HL-60 (cell line): ENCODE measurements around the gene CNTRL.

Experiments
- GABPA ChIP-seq: IDR thresholded peaks from 2 replicates; pipeline ENCODE4 v1.6.1; 2012; ENCODE audit warnings: low read depth
- POLR2AphosphoS5 ChIP-seq: IDR thresholded peaks from 2 replicates; pipeline ENCODE4 v1.6.1; 2012; ENCODE audit warnings: low read depth
- REST ChIP-seq: IDR thresholded peaks from 2 replicates; pipeline ENCODE4 v1.6.1; 2012; ENCODE audit warnings: low read depth; ENCODE audit not compliant: insufficient replicate concordance
- SPI1 ChIP-seq: IDR thresholded peaks from 2 replicates; pipeline ENCODE4 v1.6.1; 2012; ENCODE audit warnings: low read depth, mild to moderate bottlenecking, borderline replicate concordance
- TF ChIP-seq, protein P1 (sequence below): IDR thresholded peaks from one replicate; pipeline ENCODE4 v1.5.1; 2011; ENCODE audit warnings: low read length, control low read depth, inconsistent platforms; ENCODE audit not compliant: insufficient read depth

DNA sequence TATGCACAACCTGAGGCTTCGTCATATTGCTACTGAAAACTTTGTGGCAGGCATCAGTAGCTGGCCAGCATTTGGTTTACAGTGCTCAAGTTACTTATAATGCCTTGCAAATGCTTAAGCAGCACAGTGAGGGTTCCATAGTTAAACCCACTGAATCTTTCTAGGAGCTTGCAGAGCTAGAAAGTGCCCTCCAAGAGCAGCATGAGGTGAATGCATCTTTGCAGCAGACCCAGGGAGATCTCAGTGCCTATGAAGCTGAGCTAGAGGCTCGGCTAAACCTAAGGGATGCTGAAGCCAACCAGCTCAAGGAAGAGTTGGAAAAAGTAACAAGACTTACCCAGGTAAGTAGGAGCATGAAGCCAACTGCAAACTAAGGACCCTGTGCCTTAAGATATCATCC is 60.9 kb downstream of the CNTRL start:
- TF ChIP-seq, protein P1, sequence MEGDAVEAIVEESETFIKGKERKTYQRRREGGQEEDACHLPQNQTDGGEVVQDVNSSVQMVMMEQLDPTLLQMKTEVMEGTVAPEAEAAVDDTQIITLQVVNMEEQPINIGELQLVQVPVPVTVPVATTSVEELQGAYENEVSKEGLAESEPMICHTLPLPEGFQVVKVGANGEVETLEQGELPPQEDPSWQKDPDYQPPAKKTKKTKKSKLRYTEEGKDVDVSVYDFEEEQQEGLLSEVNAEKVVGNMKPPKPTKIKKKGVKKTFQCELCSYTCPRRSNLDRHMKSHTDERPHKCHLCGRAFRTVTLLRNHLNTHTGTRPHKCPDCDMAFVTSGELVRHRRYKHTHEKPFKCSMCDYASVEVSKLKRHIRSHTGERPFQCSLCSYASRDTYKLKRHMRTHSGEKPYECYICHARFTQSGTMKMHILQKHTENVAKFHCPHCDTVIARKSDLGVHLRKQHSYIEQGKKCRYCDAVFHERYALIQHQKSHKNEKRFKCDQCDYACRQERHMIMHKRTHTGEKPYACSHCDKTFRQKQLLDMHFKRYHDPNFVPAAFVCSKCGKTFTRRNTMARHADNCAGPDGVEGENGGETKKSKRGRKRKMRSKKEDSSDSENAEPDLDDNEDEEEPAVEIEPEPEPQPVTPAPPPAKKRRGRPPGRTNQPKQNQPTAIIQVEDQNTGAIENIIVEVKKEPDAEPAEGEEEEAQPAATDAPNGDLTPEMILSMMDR = no peak
- no peak for TF ChIP-seq POLR2AphosphoS5
- TF ChIP-seq SPI1 = no peak
- TF ChIP-seq REST = no peak
- no peak for TF ChIP-seq GABPA
